ENCODE measurements around the gene UTS2R. TPM values are rescaled to one million over a fixed set of nuclear protein-coding genes. Genes with fewer than 3 reads are reported as not detected.

UTS2R gene
- total RNA-seq, 1 donor from 2014 or later: 1.4 TPM

DNA sequence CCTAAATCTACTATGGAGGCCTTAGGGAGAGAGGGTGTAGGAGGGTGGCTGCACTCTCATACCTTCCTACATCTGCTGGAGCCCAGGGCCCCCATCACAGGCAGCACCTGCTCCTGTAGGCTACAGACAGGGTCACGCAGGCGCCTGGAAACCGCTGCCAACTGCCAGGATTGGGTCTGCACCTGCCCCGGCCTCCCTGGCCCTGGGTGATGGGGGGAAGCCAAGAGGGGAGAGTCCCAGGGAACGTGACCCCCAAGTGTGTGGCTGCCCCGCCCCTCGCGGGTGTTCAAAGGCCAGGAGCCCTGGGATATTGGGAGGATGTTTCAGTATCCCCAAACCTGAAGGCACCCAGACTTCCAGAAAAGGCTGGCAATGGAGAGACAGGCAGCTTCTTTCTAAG, 18.1 kb upstream of the UTS2R start:
- no peaks in the 10 kb centered on the region for H3K36me3 ChIP-seq
- no peak overlapping the region for H3K27ac ChIP-seq (replicated peaks)
- intact Hi-C loops (cut with micrococcal nuclease): loop anchor here (5.0 kb wide), 1 partner anchor 59 kb away; no protein-coding TSS in a partner anchor
- no peak for TF ChIP-seq CTCF (IDR thresholded peaks at IDR 0.05; ENCODE audit: borderline replicate concordance)
- peaks cover 6% of the 10 kb centered on the region for H3K4me1 ChIP-seq
- DNase-seq: no peak
- no peak overlapping the region for H3K4me3 ChIP-seq
- H3K27me3 ChIP-seq (ENCODE audit: low read depth): peaks cover 40% of the 10 kb centered on the region
- H3K9me3 ChIP-seq (replicated peaks): no peaks in the 10 kb centered on the region

DNA sequence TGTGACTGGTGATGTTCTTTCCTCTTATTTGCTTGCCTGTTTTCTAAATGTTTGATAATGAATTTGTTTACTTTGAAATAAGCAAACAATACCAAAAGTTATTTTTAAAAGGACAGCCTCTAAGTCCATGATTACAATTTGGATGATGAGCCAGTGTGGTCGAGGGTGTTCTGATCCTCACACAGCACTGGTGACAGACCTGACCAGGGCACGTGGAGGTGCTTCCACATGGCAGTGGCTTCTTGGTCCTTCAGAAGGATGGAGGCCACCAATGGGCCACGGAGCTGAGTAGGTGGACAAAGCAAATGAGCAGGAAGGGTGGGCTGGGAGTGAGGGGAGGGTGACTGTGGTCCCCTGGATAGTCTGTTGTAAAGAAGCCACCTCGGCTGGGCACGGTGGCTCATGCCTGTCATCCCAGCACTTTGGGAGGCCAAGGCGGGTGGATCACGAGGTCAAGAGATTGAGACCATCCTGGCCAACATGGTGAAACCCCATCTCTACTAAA, 16.7 kb upstream of the UTS2R start:
- H3K27me3 ChIP-seq (ENCODE audit: low read depth): peaks cover 45% of the 10 kb centered on the region
- H3K9me3 ChIP-seq (replicated peaks): no peaks in the 10 kb centered on the region
- H3K27ac ChIP-seq (replicated peaks): no peak overlapping the region
- no peaks in the 10 kb centered on the region for H3K36me3 ChIP-seq
- intact Hi-C loops (cut with micrococcal nuclease): loop anchor here (5.0 kb wide), 1 partner anchor 57 kb away; no protein-coding TSS in a partner anchor
- TF ChIP-seq CTCF (IDR thresholded peaks at IDR 0.05; ENCODE audit: borderline replicate concordance): no peak
- H3K4me1 ChIP-seq: no peaks in the 10 kb centered on the region
- DNase-seq: no peak
- no peak overlapping the region for H3K4me3 ChIP-seq

DNA sequence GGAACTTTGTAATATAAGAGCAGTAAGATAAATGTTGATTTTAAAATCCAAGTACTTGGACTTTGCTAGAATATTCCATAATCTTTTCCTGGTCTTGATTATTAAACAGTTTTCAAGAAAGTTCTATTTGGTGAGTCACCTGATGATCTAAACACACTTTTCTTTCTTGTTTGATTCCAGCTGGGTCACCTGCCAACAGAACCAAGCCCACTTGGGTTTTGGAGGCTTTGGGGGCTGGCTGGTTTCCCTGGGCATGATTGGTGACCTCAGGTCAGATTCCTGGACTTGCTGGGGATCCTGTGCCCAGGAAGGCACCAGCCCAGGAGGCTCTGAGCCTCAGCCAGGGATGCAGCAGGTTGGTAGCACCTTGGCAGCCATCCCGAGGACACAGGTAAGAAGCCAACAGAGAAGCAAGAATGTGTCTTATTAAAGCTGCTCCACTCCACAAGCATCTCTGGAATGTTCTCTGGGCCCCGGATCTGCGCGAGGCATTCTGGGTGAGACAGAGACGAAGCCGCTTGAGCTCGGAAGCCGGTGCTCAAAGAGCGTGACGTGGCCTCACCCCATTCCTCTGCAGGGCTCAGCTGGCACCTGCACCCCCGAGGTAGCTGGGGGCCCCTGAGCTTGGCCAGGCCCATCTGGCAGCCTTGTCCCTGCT, 15.7 kb upstream of the UTS2R start:
- no peaks in the 10 kb centered on the region for H3K4me1 ChIP-seq
- H3K27me3 ChIP-seq (ENCODE audit: low read depth): peaks cover 45% of the 10 kb centered on the region
- no peak overlapping the region for H3K4me3 ChIP-seq
- DNase-seq: no peak
- intact Hi-C loops (cut with micrococcal nuclease): no loop called here
- H3K27ac ChIP-seq (replicated peaks): no peak overlapping the region
- no peak for TF ChIP-seq CTCF (IDR thresholded peaks at IDR 0.05; ENCODE audit: borderline replicate concordance)
- no peaks in the 10 kb centered on the region for H3K36me3 ChIP-seq
- no peaks in the 10 kb centered on the region for H3K9me3 ChIP-seq (replicated peaks)

DNA sequence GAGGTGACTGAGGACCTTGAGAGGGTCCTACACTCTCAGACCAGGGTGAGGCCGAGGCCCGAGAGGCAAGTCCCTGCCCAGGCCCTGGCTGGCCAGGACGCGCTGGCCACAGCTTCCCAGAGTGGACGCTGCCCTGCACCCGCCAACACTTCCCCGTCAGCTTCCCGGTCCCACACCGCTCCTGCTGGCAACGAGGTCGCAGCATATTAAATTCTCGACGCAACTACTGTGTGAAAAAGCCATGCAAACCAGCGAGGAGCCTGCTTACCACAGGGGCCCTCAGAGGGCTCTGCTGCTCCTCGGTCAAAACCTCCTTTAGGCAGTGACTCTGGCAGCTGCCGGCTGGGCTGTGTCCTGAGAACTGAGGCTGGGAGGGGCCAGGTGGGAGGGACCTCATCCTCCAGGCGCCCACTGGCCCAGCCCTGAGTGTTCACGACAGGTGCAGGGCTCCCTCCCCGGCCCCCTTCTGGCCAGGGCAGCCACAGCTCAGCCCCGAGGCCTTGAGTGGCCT, 14.7 kb upstream of the UTS2R start:
- H3K4me1 ChIP-seq: no peaks in the 10 kb centered on the region
- no peaks in the 10 kb centered on the region for H3K36me3 ChIP-seq
- intact Hi-C loops (cut with micrococcal nuclease): no loop called here
- H3K27me3 ChIP-seq (ENCODE audit: low read depth): peaks cover 45% of the 10 kb centered on the region
- no peak overlapping the region for H3K4me3 ChIP-seq
- H3K27ac ChIP-seq (replicated peaks): no peak overlapping the region
- DNase-seq: no peak
- no peak for TF ChIP-seq CTCF (IDR thresholded peaks at IDR 0.05; ENCODE audit: borderline replicate concordance)
- H3K9me3 ChIP-seq (replicated peaks): no peaks in the 10 kb centered on the region

DNA sequence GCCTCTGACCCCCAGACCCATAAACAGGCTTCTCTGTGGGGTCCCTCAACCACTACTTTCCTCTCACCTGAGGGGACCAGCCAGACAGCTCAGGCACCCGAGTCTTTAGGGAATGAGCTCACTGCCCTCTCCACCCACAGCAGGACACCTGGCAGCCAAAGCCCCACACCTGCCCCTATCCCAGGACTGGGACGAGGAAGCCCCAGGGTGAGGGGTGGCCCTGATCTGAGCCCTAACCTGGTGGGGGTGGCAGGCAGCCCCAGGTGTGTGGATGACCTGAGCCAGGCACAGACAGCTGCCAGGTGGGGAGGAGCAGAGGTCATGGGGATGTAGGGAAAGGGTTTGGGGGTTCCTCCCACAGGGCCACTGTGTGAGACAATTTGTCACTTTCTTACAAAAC, 14.2 kb upstream of the UTS2R start:
- Histone ChIP-seq H3K27ac (replicated peaks) (no peak overlapping the region), H3K9me3 (replicated peaks) (no peaks in the 10 kb centered on the region), H3K4me1 (no peaks in the 10 kb centered on the region), H3K4me3 (no peak overlapping the region), H3K27me3 (ENCODE audit: low read depth) (peaks cover 45% of the 10 kb centered on the region), H3K36me3 (no peaks in the 10 kb centered on the region)
- intact Hi-C loops (cut with micrococcal nuclease): no loop called here
- TF ChIP-seq CTCF (IDR thresholded peaks at IDR 0.05; ENCODE audit: borderline replicate concordance): no peak
- DNase-seq: no peak
